A673 (cell line): ENCODE measurements around the gene MAP3K3. TPM values are rescaled to one million over a fixed set of nuclear protein-coding genes. Genes with fewer than 3 reads are reported as not detected.

Experiments used
- BruUV-seq: library from RNA; stranded (reverse); fragments of 400-500 nt; replicated peaks from 2 replicates; lab custom pipeline; 2021; lab: Mats Ljungman, UMichigan
- CTCF ChIA-PET: fragments of 300-600 bp; sonication (Branson Sonifier 250); formaldehyde crosslinking; loops from one replicate; lab custom pipeline; 2022; ENCODE audit warnings: antibody characterized with exemption; lab: Charles Lee
- POLR2A ChIA-PET: fragments of 300-600 bp; sonication (Branson Sonifier 250); formaldehyde crosslinking; loops from one replicate; lab custom pipeline; 2022; ENCODE audit warnings: antibody characterized with exemption; ENCODE audit not compliant: low non-redundant PET; lab: Charles Lee
- DNase-seq: peaks from one replicate; pipeline ENCODE4 v3.0.0-alpha.2; 2015; ENCODE audit warnings: low spot score
- H3K27ac ChIP-seq: fragments of 200-600 bp; sonication (generic); 2 replicates; pipeline ENCODE4 v1.5.1; 2016; ENCODE audit warnings: mixed run types, low read depth, mild to moderate bottlenecking, mixed read lengths, antibody characterized with exemption, low read length; ENCODE audit not compliant: poor library complexity, severe bottlenecking
- H3K27me3 ChIP-seq: fragments of 200-600 bp; sonication (generic); replicated peaks from 2 replicates; pipeline ENCODE4 v1.6.1; 2017; ENCODE audit warnings: mixed run types, low read depth, mild to moderate bottlenecking, mixed read lengths, antibody characterized with exemption, low read length; ENCODE audit not compliant: insufficient read depth, poor library complexity
- H3K36me3 ChIP-seq: fragments of 200-600 bp; sonication (generic); 2 replicates; pipeline ENCODE4 v1.6.1; 2016; ENCODE audit warnings: mixed run types, mild to moderate bottlenecking, mixed read lengths, antibody characterized with exemption, low read length; ENCODE audit not compliant: insufficient read depth, poor library complexity, severe bottlenecking
- H3K4me1 ChIP-seq: fragments of 200-600 bp; sonication (generic); 2 replicates; pipeline ENCODE4 v1.6.1; 2017; ENCODE audit warnings: mixed run types, mild to moderate bottlenecking, mixed read lengths, antibody characterized with exemption, low read length; ENCODE audit not compliant: insufficient read depth, poor library complexity, severe bottlenecking
- H3K4me3 ChIP-seq: fragments of 200-600 bp; sonication (generic); 2 replicates; pipeline ENCODE4 v1.5.1; 2016; ENCODE audit warnings: low read depth, mixed run types, mild to moderate bottlenecking, mixed read lengths, low read length; ENCODE audit not compliant: poor library complexity, severe bottlenecking
- H3K9me3 ChIP-seq: fragments of 200-600 bp; sonication (generic); 2 replicates; pipeline ENCODE4 v1.6.1; 2016; ENCODE audit warnings: mixed run types, low read depth, mild to moderate bottlenecking, mixed read lengths, antibody characterized with exemption, low read length; ENCODE audit not compliant: poor library complexity, severe bottlenecking
- CTCF ChIP-seq: fragments of 300-800, 200-600 bp; sonication (generic); conservative IDR thresholded peaks from 2 replicates; pipeline ENCODE4 v1.5.1; 2017; ENCODE audit warnings: low read depth, mild to moderate bottlenecking, antibody characterized with exemption, low read length, moderate library complexity, mixed read lengths
- EZH2 ChIP-seq: fragments of 200-600 bp; sonication (generic); IDR thresholded peaks from 2 replicates; pipeline ENCODE4 v1.6.1; 2017; ENCODE audit warnings: borderline replicate concordance, low read depth, mild to moderate bottlenecking, mixed read lengths, antibody characterized with exemption, low read length; ENCODE audit not compliant: poor library complexity, severe bottlenecking
- intact Hi-C: fragments of 100-400 bp; cut with micrococcal nuclease; formaldehyde crosslinking; loops from one replicate; pipeline ENCODE4 v1.10.0; 2022; ENCODE audit not compliant: unreplicated experiment
- total RNA-seq: library from RNA; stranded (reverse); gene quantifications from 2 replicates; pipeline ENCODE4 v1.2.3, GENCODE V29; 2021

Gene MAP3K3
- total RNA-seq, 1 experiment from 2014 or later: 25.9 TPM

GRCh38 chr17:63653050-63653449, 30.8 kb downstream of the MAP3K3 start:
- POLR2A ChIA-PET: no interaction called here
- intact Hi-C loops: no loop called here
- DNase-seq: no peak
- Histone ChIP-seq H3K4me1 (no peaks in the 10 kb centered on the region), H3K36me3 (peaks cover 2% of the 10 kb centered on the region), H3K9me3 (no peaks in the 10 kb centered on the region), H3K4me3 (no peak overlapping the region), H3K27ac (no peak overlapping the region), H3K27me3 (no peaks in the 10 kb centered on the region)
- TF ChIP-seq CTCF (no peak), EZH2 (no peak)
- CTCF ChIA-PET: no interaction called here
- no TSS peak for BruUV-seq

GRCh38 chr17:63657786-63658185, 35.6 kb downstream of the MAP3K3 start:
- TF ChIP-seq CTCF: no peak
- TF ChIP-seq EZH2: no peak
- ChIA-PET POLR2A (no interaction called here), CTCF (no interaction called here)
- Histone ChIP-seq H3K27ac (no peak overlapping the region), H3K27me3 (no peaks in the 10 kb centered on the region), H3K4me3 (no peak overlapping the region), H3K36me3 (peaks cover 2% of the 10 kb centered on the region), H3K4me1 (no peaks in the 10 kb centered on the region), H3K9me3 (no peaks in the 10 kb centered on the region)
- DNase-seq: no peak
- BruUV-seq: no TSS peak
- intact Hi-C loops: no loop called here

- intact Hi-C loops: no loop called here
- no peak for DNase-seq
- ChIA-PET CTCF (no interaction called here), POLR2A (interaction anchor here (0.7 kb wide), 1 partner anchor 43 kb away, joined by 4 read pairs; no protein-coding TSS in a partner anchor)
- Histone ChIP-seq H3K36me3 (peaks cover 2% of the 10 kb centered on the region), H3K4me3 (no peak overlapping the region), H3K9me3 (no peaks in the 10 kb centered on the region), H3K27ac (no peak overlapping the region), H3K4me1 (no peaks in the 10 kb centered on the region), H3K27me3 (no peaks in the 10 kb centered on the region)
- BruUV-seq: no TSS peak
- TF ChIP-seq EZH2 (no peak), CTCF (no peak)
Observed at GRCh38 chr17:63658366-63658765, 36.1 kb downstream of the MAP3K3 start.
